GM19238 (cell line): ENCODE data around the gene PGGHG.
"Not testable (repeated sequence)": the region's sequence is repeated elsewhere in the genome, so short reads cannot be mapped to it uniquely, and the experiment has no call there.

Experiments
- DNase-seq: peaks from one replicate; pipeline ENCODE4 v3.0.0; 2011; ENCODE audit warnings: low spot score; ENCODE audit not compliant: insufficient read length

PGGHG gene

GRCh38 chr11:297586-298405, 8.9 kb downstream of the PGGHG start:
- DNase-seq = no peak

DNA sequence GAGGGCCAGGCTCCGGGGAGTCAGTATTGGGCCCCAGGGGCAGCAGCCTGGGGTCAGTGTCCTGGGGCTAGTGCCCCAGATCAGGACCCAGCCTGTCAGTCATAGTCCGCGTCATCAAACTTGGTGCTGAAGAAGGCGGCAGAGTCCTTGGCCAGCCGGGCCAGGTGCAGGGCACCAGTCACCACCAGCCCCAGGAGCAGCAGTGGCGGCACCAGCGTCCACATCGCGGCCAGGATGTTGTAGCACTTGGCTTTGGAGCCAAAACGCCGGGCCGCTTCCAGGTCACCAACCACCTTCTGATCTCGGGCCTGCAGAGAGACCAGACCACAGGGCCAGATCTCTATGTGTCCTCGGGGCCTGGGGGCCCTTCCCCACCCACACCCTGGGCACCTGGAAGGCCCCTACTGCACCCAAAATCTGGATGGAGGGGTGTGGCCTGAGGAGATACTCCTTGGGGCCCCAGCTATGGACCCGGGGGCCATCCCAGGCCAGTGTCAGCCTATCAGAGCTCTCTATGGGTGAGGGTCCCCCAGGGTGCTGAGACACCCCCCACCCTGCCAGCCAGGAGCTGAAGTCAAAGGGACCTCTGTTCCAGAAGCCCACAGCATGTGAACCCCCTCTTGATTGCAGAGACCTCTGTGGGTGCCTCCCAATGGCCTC, 9.6 kb downstream of the PGGHG start:
- no peak for DNase-seq

DNA sequence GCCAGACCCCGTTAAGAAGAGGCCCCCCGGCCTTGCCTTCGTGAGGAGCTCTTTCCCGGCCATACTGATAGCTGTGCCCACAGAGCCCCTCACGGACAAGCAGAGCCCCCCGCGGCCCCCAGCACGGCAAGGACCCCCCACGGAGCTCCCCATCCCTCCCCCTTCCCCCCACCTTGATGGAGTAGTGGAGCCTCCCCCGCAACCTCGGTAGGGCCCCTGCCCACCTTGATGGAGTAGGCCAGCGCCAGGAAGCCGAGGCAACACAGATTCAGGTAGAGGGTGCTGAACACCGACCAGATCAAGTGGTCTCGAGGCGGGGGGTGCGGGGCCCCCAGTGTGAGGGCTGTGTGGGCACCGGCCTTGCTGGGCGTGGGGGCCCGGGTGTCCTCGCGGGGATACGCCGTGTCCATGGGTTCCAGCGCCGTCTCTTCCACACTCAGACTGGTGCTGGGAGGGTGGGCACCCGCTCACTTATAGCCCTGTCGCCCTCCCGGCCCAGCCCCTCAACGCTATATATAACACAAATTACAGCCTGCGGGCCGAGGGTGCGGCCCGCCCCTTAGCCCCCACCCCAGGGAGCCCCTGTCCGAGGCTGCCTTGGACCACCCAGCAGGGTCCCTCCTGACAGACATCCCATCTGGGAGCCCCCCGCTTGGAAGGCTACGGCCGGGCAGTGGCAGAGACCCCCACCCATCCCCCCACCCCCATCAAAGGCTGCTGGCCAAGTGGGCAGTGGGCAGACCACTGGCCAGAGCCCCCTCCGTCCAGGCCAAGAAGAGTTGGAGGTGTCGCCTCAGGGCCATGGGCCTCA, 10.4 kb downstream of the PGGHG start, which contains the start of gene IFITM5:
TSS of gene IFITM5 (minus strand) at position 446 of the 811 bp plus-strand sequence. CDS start at position 410, 36 bp downstream.
- no peak for DNase-seq

- DNase-seq = no peak
Measured at GRCh38 chr11:299951-300735, 11.2 kb downstream of the PGGHG start.

GRCh38 chr11:303363-303762, 14.4 kb downstream of the PGGHG start:
- no peak for DNase-seq

- no peak for DNase-seq
Measured at GRCh38 chr11:304061-304506, 15.2 kb downstream of the PGGHG start.

DNA sequence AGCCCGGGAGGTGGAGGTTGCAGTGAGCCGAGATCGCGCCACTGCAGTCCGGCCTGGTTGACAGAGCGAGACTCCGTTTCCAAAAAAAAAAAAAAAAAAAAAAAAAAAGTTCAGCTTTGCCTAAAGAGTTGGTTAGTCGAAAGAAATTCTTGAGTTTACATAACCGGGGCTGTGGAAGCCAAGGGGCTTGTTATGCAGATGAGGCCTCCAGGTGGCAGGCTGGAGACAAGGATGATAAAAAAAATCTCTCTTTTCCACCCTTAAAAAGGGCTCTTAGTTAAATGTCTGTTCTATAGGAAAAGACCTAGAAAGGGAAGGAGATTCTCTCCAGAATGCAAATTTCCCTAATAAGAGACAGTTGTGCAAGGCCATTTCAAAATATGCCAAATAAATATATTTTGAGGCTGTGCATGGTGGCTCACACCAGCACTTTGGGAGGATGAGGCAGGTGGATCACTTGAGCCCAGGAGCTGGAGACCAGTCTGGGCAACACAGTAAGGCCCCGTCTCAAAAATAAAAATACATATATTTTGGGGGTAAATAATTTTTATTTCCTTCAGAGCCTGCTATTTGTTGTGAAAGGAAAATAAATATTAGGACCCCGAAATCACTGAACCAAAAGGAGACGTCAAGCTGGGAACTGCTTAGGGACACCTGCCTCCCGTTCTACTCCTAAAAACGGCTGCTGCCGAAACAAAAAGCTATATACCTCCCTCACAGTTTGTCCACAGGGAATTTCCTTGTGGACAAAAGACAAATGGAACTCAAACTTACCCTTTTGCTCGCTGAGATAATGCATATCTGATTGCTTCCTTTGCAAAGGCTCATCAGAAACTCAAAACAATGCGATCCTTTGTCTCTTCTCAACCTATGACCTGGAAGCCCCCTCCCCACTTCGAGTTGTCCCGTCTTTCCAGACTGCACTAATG, 16.3 kb downstream of the PGGHG start:
- DNase-seq = no peak

GRCh38 chr11:305844-306211, 16.9 kb downstream of the PGGHG start:
- no peak for DNase-seq

DNA sequence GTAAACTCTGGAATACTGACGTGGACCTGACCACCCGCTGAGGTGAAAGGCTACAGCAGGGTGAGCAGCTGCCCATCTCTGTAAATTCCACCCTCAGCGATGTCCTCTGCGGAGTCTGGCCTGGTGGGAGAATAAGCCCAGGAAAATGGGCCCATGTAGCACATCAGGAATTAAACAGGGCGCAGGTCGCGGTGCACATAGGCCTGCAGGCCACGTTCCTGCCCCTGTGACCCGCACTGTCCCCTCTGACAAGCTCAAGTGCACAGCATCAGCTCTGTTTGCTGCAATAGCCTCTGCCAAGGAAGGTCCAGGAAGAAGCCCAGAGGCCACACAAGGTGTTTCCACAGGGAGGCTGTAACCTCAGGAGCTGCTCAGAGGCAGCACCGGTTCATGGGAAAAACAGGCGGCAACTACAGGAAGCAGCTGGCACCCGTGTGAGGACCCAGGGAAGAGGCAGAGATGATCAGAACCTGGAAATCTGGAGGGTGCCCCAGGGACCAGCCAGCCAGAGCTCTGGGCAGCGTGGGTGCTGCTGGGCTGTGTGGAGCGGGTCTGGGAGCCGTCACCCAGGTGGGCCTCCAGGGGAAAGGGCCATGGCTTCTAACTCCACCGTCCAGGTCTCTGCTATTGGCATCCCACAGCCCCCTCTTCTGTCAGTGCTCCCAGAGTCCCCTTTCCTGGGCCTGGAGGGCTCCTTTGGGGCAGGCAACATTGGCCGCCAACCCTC, 17.9 kb downstream of the PGGHG start:
- DNase-seq = no peak

DNA sequence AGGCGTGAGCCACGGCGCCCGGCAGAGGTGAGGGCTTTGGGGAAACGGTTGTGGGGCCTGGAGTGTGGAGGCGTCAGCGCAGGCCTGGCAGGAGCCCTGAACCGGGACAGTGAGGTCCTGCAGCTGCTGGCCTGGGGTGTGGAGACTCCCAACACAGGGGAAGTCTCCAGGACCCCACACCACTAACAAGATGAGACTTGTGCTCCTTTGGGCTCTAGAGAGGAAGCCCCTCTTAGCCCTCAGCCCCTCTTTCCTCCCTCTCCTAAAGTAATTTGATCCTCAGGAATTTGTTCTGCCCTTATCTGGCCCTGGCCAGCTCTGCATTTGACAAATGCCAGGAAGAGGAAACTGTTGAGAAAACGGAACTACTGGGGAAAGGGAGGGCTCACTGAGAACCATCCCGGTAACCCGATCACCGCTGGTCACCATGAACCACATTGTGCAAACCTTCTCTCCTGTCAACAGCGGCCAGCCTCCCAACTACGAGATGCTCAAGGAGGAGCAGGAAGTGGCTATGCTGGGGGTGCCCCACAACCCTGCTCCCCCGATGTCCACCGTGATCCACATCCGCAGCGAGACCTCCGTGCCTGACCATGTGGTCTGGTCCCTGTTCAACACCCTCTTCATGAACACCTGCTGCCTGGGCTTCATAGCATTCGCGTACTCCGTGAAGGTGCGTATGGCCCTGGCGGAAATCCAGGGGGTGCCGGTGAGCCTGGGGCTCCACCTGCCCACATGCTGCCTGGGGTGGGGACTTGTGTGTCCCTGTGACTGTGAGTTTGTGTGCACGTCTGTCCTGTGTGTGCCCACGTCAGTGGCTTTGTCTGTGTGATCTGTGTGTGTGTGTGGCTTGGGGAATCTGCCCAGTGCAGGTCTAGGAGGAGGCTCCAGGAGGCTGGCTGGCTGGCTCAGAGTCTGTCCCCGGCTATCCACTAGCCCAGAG, 19.1 kb downstream of the PGGHG start, which contains the start of gene IFITM2:
TSS of gene IFITM2 (plus strand) at position 51 of the 943 bp plus-strand sequence. CDS start at position 428, 377 bp downstream.
- DNase-seq = not testable (repeated sequence)

DNA sequence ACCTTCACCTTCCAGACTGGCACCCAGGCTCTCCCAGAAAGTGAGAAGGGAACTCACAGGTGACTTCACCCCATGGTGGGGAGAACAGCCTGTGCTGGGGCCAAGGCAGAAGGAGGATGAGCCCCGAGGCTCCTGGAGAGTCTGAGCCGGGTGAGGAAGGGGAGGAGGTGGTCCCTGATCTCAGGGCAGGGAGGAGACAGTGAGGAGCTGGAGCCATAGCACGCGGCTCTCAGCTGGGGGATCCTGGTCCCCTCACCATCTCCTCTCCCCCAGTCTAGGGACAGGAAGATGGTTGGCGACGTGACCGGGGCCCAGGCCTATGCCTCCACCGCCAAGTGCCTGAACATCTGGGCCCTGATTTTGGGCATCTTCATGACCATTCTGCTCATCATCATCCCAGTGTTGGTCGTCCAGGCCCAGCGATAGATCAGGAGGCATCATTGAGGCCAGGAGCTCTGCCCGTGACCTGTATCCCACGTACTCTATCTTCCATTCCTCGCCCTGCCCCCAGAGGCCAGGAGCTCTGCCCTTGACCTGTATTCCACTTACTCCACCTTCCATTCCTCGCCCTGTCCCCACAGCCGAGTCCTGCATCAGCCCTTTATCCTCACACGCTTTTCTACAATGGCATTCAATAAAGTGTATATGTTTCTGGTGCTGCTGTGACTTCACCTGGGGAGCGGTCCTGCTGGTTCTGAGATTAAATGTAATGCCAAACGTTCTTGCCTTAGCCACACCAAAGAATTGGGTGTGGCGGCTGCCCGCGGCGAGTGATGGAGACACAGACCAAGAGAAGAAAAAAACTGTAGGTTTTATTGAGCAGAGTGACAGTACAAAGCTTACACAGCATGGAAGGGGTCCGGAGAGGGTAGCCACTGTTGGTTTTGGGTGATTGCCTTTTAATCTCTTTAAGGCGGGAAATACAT, 20.1 kb downstream of the PGGHG start:
- DNase-seq = not testable (repeated sequence)

GRCh38 chr11:309979-310572, 21.1 kb downstream of the PGGHG start:
- not testable (repeated sequence) for DNase-seq

- DNase-seq = not testable (repeated sequence)
Measured at GRCh38 chr11:311013-311748, 22.3 kb downstream of the PGGHG start.

- no peak for DNase-seq
Measured at GRCh38 chr11:312092-312816, 23.3 kb downstream of the PGGHG start.

GRCh38 chr11:313304-313786, 24.4 kb downstream of the PGGHG start:
- no peak for DNase-seq
